Natural killer cell (primary cell): ENCODE data around the gene TAMM41. TPM values are rescaled to one million over a fixed set of nuclear protein-coding genes. Genes with fewer than 3 reads are reported as not detected.

Source experiments
- ATAC-seq, 3 donors: fragments of 150-1000 bp in 2 of 3; fragments of 200-7000 bp in 1 of 3; cut with Tn5 transposase; 1 replicate in 1 of 3; 2 replicates in 2 of 3; pipeline ENCODE4 v1.10.0; 2021; ENCODE audit warnings: mild to moderate bottlenecking in 2 of 3, moderate library complexity in 2 of 3
- DNase-seq, 2 donors: peaks; one replicate each; pipeline versions ENCODE4 v3.0.0 to v3.0.0-alpha.2; 2013 to 2021; ENCODE audit warnings: mixed read lengths in 1 of 2
- H3K27ac ChIP-seq: one replicate; pipeline ENCODE4 v1.5.1; 2013; ENCODE audit warnings: mild to moderate bottlenecking, low read length
- H3K27me3 ChIP-seq: one replicate; pipeline ENCODE4 v1.6.1; 2013; ENCODE audit warnings: low read length; ENCODE audit not compliant: control insufficient read depth, insufficient read depth
- H3K36me3 ChIP-seq: one replicate; pipeline ENCODE4 v1.6.1; 2013; ENCODE audit warnings: low read length; ENCODE audit not compliant: control insufficient read depth, insufficient read depth
- H3K4me1 ChIP-seq: one replicate; pipeline ENCODE4 v1.6.1; 2013; ENCODE audit warnings: low read length; ENCODE audit not compliant: control insufficient read depth, insufficient read depth
- H3K4me3 ChIP-seq: one replicate; pipeline ENCODE4 v1.5.1; 2013; ENCODE audit warnings: low read length
- H3K9me3 ChIP-seq: one replicate; pipeline ENCODE4 v1.6.1; 2013; ENCODE audit warnings: low read length; ENCODE audit not compliant: control insufficient read depth, insufficient read depth
- H3K27ac Mint-ChIP-seq, 2 donors: one replicate each; pipeline ENCODE4 v1.8.0; 2022; ENCODE audit warnings: mild to moderate bottlenecking in 2 of 2, mixed read lengths in 2 of 2, moderate library complexity in 1 of 2
- H3K27me3 Mint-ChIP-seq, 2 donors: one replicate each; pipeline ENCODE4 v1.8.0; 2022; ENCODE audit warnings: low read depth in 2 of 2, mixed read lengths in 2 of 2
- H3K36me3 Mint-ChIP-seq: one replicate; pipeline ENCODE4 v1.8.0; 2022; ENCODE audit warnings: mixed read lengths
- H3K4me1 Mint-ChIP-seq, 2 donors: one replicate each; pipeline ENCODE4 v1.8.0; 2022; ENCODE audit warnings: mixed read lengths in 2 of 2
- H3K4me3 Mint-ChIP-seq: one replicate; pipeline ENCODE4 v1.8.0; 2022; ENCODE audit warnings: mild to moderate bottlenecking, moderate library complexity, mixed read lengths
- H3K9me3 Mint-ChIP-seq, 2 donors: one replicate each; pipeline ENCODE4 v1.8.0; 2022; ENCODE audit warnings: mixed read lengths in 2 of 2
- CTCF ChIP-seq: fragments of 200-600 bp; IDR thresholded peaks from one replicate; pipeline ENCODE4 v1.8.0; 2022; ENCODE audit warnings: antibody characterized with exemption
- WGBS: methylation state at CpG from one replicate; pipeline ENCODE4 v1.1.7; 2013; ENCODE audit warnings: missing lambda C conversion rate; ENCODE audit not compliant: insufficient coverage; 5-methylcytosine and 5-hydroxymethylcytosine counted together
- intact Hi-C: fragments of 100-400 bp; cut with micrococcal nuclease; formaldehyde crosslinking; loops from one replicate; pipeline ENCODE4 v1.14.2; 2022
- total RNA-seq, 4 donors: library from RNA; stranded (reverse); fragments of 120-200 nt in 1 of 4; gene quantifications; one replicate each; pipeline versions ENCODE4 v1.2.3 to v1.2.4, GENCODE V29; 2013 to 2022

The TAMM41 gene
- total RNA-seq, 3 donors from 2014 or later (not counting 1 experiment from before 2014, with no cell fraction given), result 17.9 to 25.8 (median 23.2) TPM

GRCh38 chr3:11789412-11789811 is 57.3 kb downstream of the TAMM41 start:
- no peak for TF ChIP-seq CTCF
- Mint-ChIP-seq H3K27ac (no peak overlapping the region), H3K27me3 (no peaks in the 10 kb centered on the region), H3K4me1 (peaks cover 12% of the 10 kb centered on the region in 2 donors), H3K36me3 (peaks cover 15% of the 10 kb centered on the region), H3K9me3 (no peaks in the 10 kb centered on the region), H3K4me3 (no peak overlapping the region)
- peaks cover 49% of the 10 kb centered on the region for H3K36me3 ChIP-seq
- no peak overlapping the region for H3K27ac ChIP-seq
- H3K27me3 ChIP-seq, result no peaks in the 10 kb centered on the region
- H3K9me3 ChIP-seq, result no peaks in the 10 kb centered on the region
- no peak overlapping the region for H3K4me3 ChIP-seq
- H3K4me1 ChIP-seq, result peaks cover 13% of the 10 kb centered on the region
- intact Hi-C loops, result no loop called here
- DNase-seq (no peak), ATAC-seq (no peak)
- 100% methylated on average over 1 of the region's 1 CpG for WGBS

GRCh38 chr3:11784971-11785377 is 61.7 kb downstream of the TAMM41 start:
- Mint-ChIP-seq H3K4me3 (peak overlapping the region; percentile 77), H3K4me1 (peaks cover 18 to 19% of the 10 kb centered on the region in 2 donors), H3K27ac (peak overlapping the region; percentile 73 to 89), H3K36me3 (peaks cover 15% of the 10 kb centered on the region), H3K9me3 (no peaks in the 10 kb centered on the region), H3K27me3 (no peaks in the 10 kb centered on the region)
- TF ChIP-seq CTCF, result no peak
- peak in 1 of 2 donors; percentile 47 for DNase-seq
- peak; percentile 60 to 77 (median 75) for ATAC-seq
- Histone ChIP-seq H3K9me3 (no peaks in the 10 kb centered on the region), H3K27ac (peak overlapping the region; percentile 58), H3K4me3 (peak overlapping the region; percentile 13), H3K36me3 (peaks cover 24% of the 10 kb centered on the region), H3K4me1 (peaks cover 13% of the 10 kb centered on the region), H3K27me3 (no peaks in the 10 kb centered on the region)
- intact Hi-C loops, result no loop called here
- WGBS, result 26% methylated on average over 3 of the region's 3 CpGs

GRCh38 chr3:11780341-11780740 is 66.3 kb downstream of the TAMM41 start:
- no peaks in the 10 kb centered on the region for H3K36me3 Mint-ChIP-seq
- TF ChIP-seq CTCF, result no peak
- DNase-seq (no peak), ATAC-seq (no peak)
- Histone ChIP-seq H3K4me1 (peaks cover 9% of the 10 kb centered on the region), H3K27me3 (no peaks in the 10 kb centered on the region), H3K4me3 (no peak overlapping the region), H3K27ac (no peak overlapping the region), H3K36me3 (no peaks in the 10 kb centered on the region), H3K9me3 (no peaks in the 10 kb centered on the region)
- no peaks in the 10 kb centered on the region for H3K9me3 Mint-ChIP-seq
- 95% methylated on average over 1 of the region's 1 CpG for WGBS
- intact Hi-C loops, result no loop called here
- no peak overlapping the region for H3K4me3 Mint-ChIP-seq
- peaks cover 14 to 15% of the 10 kb centered on the region in 2 donors for H3K4me1 Mint-ChIP-seq
- no peaks in the 10 kb centered on the region for H3K27me3 Mint-ChIP-seq
- no peak overlapping the region for H3K27ac Mint-ChIP-seq

- TF ChIP-seq CTCF, result no peak
- peaks cover 7 to 8% of the 10 kb centered on the region in 2 donors for H3K4me1 Mint-ChIP-seq
- H3K27ac Mint-ChIP-seq, result no peak overlapping the region
- ATAC-seq, result no peak
- H3K36me3 Mint-ChIP-seq, result no peaks in the 10 kb centered on the region
- no peaks in the 10 kb centered on the region for H3K27me3 Mint-ChIP-seq
- 88% methylated on average over 3 of the region's 3 CpGs for WGBS
- no peak overlapping the region for H3K4me3 Mint-ChIP-seq
- H3K36me3 ChIP-seq, result no peaks in the 10 kb centered on the region
- H3K27ac ChIP-seq, result no peak overlapping the region
- intact Hi-C loops, result no loop called here
- no peaks in the 10 kb centered on the region for H3K9me3 Mint-ChIP-seq
- peaks cover 1% of the 10 kb centered on the region for H3K4me1 ChIP-seq
- no peaks in the 10 kb centered on the region for H3K27me3 ChIP-seq
- H3K4me3 ChIP-seq, result no peak overlapping the region
- H3K9me3 ChIP-seq, result no peaks in the 10 kb centered on the region
- DNase-seq, result no peak
These were observed 67.1 kb downstream of the TAMM41 start for GRCh38 chr3:11779626-11780025.
